ENCODE measurements around the gene PALB2. TPM values are rescaled to one million over a fixed set of nuclear protein-coding genes. Genes with fewer than 3 reads are reported as not detected.

Gene PALB2
- total and polyA plus RNA-seq, 9 of the 15 experiments (the other 6 are each of a cell fraction or from before 2014, with no cell fraction given) = 7.0 to 25.8 (median 15.2) TPM

- TF ChIP-seq ZBTB7A (IDR thresholded peaks at IDR 0.05; ENCODE audit: borderline replicate concordance, control insufficient read depth, low read depth, low read length) = peak; percentile 78; the same call in 1 of the 2 replicates
- peak; percentile 75 for TF ChIP-seq RBFOX2 (IDR thresholded peaks at IDR 0.05; ENCODE audit: low read depth, low read length)
- no peak for TF ChIP-seq BRCA1 (IDR thresholded peaks at IDR 0.05)
- no peak for TF ChIP-seq BRCA1 (CRISPR knock-in tag; IDR thresholded peaks at IDR 0.05)
- no peak for TF ChIP-seq U2AF2 (optimal IDR thresholded peaks at IDR 0.05; ENCODE audit: low read depth, low read length)
Observed at GRCh38 chr16:23557779-23558702, 83.1 kb downstream of the PALB2 start (continued).

GRCh38 chr16:23556881-23557778 is 84.0 kb downstream of the PALB2 start, which contains the start of the genes EARS2 and UBFD1:
Gene EARS2, minus strand, starts transcription at chr16:23557350. Its CDS starts 7 bp downstream, at chr16:23557343.
Gene UBFD1, plus strand, starts transcription at chr16:23557727. Its CDS starts 16 bp downstream, at chr16:23557743.
- BruUV-seq (replicated peaks) = TSS peak; percentile 69
- H3K9me1 ChIP-seq (ENCODE audit: control insufficient read depth, insufficient read depth, low read length) = no peaks in the 10 kb centered on the region
- H3K4me1 ChIP-seq (replicated peaks in 1 of 2; ENCODE audit: control insufficient read depth in 2 of 2, insufficient read depth in 2 of 2, low read length in 2 of 2) = peaks cover 8 to 12% of the 10 kb centered on the region in 2 experiments; a peak in 3 of 5 replicates
- intact Hi-C loops (cut with micrococcal nuclease) = loop anchor here (1.0 to 10.0 kb wide), 4 partner anchors 40 to 168 kb away; no protein-coding TSS in a partner anchor
- H3K36me3 ChIP-seq (ENCODE audit: control insufficient read depth, insufficient read depth, low read length) = peaks cover 58% of the 10 kb centered on the region
- FAIRE-seq = peak; percentile 95
- H3K4me2 ChIP-seq (ENCODE audit: insufficient read depth, low read length) = peak within 1 kb of the TSS; percentile 99
- CTCF ChIA-PET (ENCODE audit: low intra/inter-chr PET ratio) = interaction anchor here (1.6 to 1.7 kb wide), 2 partner anchors 39 to 375 kb away, joined by 4 read pairs; partner anchors contain the start of genes NDUFAB1 and SCNN1G
- H3K9ac ChIP-seq (ENCODE audit: insufficient read depth in 1 of 2, low read depth in 2 of 2, low read length in 2 of 2) = peak within 1 kb of the TSS; percentile 91 to 96
- H3K4me3 ChIP-seq = peak within 1 kb of the TSS; percentile 97
- H3K79me2 ChIP-seq (ENCODE audit: control insufficient read depth, insufficient read depth, low read length) = peaks cover 64% of the 10 kb centered on the region
- no peaks in the 10 kb centered on the region for H3K27me3 ChIP-seq (ENCODE audit: control insufficient read depth in 2 of 2, insufficient read depth in 2 of 2, low read length in 2 of 2)
- H2AFZ ChIP-seq (ENCODE audit: low read depth, low read length) = peak within 1 kb of the TSS; percentile 91
- in situ Hi-C loops (cut with MboI) = no loop called here
- under 1% methylated on average over 52 of the region's 65 CpGs for WGBS (ENCODE audit: insufficient coverage, low coverage, missing lambda C conversion rate)
- no peaks in the 10 kb centered on the region for H3K9me3 ChIP-seq (replicated peaks; ENCODE audit: control insufficient read depth, insufficient read depth, low read depth, low read length)
- POLR2A ChIA-PET = interaction anchor here (0.5 to 2.2 kb wide), 18 partner anchors 11 to 947 kb away, joined by 3 to 19 read pairs (median 3); partner anchors contain the start of genes COG7 and NDUFAB1
- no peaks in the 10 kb centered on the region for H4K20me1 ChIP-seq (replicated peaks; ENCODE audit: control insufficient read depth, insufficient read depth, low read length)
- ATAC-seq = peak; percentile 96
- H3K27ac ChIP-seq (ENCODE audit: extremely low read depth, low read depth, low read length) = peak within 1 kb of the TSS; percentile 92
- DNase-seq (ENCODE audit: extremely low read depth in 1 of 4, low spot score in 3 of 4) = peak; percentile 95 to 99 (median 96)
- TF ChIP-seq RFX5 (IDR thresholded peaks at IDR 0.05; ENCODE audit: low read depth, low read length) (no peak), TSHZ1 (CRISPR knock-in tag; IDR thresholded peaks at IDR 0.05) (no peak), ZNF239 (CRISPR knock-in tag; IDR thresholded peaks at IDR 0.05) (no peak), ZNF740 (CRISPR knock-in tag; IDR thresholded peaks at IDR 0.05) (0 out of 2 replicates have a peak, but pooled peaks have one; percentile 25), ZNF740 (tag; IDR thresholded peaks at IDR 0.05) (no peak), ZNF212 (CRISPR knock-in tag; IDR thresholded peaks at IDR 0.05) (no peak)

All from K562 (cell line).